HK-2 (cell line): ENCODE results near the gene MYOF.
"Not testable (repeated sequence)": the region's sequence is repeated elsewhere in the genome, so short reads cannot be mapped to it uniquely, and the experiment has no call there.

Experiments
- DNase-seq: peaks from one replicate; pipeline ENCODE4 v3.0.0-alpha.2; 2018; ENCODE audit not compliant: unreplicated experiment

Gene MYOF

GRCh38 chr10:93386631-93387369 is 95.3 kb downstream of the MYOF start:
- DNase-seq = no peak

DNA sequence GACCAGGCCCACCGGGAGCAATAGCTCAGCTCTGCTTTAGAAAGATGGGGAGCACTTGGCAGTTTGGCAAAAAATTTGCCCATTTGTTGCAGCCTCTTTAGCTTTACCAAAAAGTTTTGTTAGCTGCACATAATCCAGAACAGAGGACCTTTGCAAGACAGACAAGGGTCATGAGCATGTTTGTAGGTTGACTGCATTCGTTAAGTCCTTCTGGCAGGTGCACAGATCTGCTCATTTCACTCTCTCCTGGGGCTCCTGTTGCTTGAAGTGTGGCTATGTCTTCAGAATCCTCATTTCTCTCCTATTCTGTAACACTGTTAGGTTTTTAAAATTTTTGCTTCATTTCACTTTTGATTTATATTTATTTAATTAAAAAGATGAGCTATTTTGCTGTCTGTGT is 96.8 kb downstream of the MYOF start:
- no peak for DNase-seq

GRCh38 chr10:93384006-93384405 is 98.1 kb downstream of the MYOF start:
- DNase-seq = peak; percentile 41

DNA sequence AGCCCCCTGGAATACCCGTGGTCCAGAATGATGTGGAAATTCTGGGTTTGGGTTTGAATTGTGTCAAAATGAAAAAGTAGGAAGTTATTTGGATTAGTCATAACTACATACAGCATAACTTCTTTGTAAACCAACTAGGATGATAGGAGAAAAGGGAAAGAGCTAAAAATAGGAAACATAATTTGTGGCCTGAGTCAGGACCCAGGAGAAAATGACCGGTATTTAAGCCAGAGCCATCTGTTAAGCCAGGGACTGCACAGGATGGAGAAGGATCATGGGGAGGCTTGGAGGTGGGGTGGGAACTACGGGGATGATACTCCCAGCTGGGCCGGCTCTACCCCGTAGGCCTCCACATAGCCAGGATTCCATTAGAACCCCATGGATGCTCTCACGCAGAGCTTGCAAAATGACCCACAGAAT is 98.6 kb downstream of the MYOF start:
- no peak for DNase-seq

DNA sequence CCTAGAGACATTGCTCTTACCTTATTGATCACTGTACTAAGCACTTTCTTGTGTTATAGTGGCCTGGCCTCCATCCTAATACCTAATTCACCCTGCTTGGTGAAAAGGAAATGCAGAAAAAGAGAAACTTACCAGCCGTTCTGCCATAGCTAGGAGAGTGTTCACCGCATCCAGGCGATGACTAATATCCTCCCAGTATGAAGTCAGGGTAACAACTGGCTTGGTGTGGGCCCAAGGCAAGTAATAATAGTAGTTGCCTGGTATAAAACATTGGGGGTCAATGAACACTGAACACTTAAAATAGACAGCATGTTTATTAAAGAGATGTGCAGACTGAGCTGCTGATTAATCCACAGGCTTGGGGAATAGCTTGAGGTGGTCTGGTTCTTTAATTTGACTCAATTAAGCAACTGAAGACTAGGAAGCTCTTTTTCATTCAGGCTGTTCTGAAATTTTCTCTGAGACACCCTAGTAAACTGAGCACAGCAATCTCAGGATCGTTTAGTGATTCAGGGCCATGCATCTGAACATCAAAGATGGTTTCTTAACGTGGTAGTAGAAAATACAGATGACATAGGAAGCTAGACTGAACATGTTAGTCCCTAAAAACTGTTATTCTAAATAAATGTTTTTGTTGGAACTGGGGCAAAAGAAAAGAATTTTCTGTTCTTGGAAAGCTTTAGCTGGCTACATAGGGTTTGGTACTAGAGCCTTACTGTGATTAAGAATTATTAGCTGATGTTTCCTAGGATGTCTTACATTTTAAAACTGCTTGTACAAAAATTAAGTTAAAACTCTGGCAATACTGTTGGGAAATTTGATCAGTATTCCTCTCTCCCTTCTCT is 102.2 kb downstream of the MYOF start:
- no peak for DNase-seq

DNA sequence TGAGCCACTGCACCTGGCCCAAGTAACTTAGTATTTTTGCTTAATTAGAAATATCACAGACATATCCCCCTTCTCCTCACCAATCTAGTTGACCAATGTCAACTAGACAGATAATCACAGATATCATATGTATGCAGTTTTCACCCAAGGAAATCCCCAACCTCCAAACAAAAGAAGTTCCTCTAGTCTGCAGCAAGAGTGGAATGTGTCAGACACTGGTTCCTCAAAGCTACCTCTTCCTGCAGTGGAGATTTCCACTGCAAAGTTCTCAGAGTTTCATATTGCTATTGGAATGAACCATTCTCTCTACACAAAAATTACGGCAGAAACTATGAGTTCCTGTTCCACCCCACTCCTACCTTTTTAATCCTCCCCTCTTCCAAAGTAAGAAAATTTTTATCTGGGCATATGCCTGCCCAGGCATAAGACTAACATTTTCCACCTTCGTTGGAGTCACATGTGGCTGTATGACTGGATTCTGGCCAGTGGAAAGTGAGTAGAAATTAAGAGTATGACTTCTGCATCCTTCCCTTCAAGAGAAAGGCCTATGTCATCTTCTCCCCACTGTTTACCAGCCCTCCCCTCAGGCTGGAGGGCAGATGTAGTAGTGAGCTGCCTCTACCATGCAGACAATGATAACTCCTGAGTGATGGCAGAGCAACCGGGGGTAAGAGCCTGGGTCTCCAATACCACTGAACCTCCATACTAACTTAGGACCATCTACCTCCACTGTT is 103.0 kb downstream of the MYOF start:
- DNase-seq = no peak

DNA sequence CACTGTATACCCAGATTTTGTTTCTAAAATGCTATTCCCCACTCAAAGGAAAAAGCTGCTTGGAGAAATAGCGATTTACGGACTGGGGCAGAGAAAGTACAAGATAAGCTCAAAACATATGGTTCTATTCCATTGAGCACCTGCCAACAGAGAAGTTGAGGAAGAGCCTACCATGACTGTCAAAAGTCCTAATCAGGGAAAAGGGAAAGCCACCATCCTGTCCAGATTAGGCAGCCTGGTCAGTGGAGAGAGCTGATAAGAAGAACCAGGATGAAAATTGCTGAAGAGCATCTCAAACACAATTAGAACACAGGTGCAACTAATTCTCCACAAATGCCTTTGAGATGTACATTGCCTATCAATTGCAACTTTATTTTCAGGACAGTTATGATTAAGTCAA is 104.1 kb downstream of the MYOF start:
- no peak for DNase-seq

DNA sequence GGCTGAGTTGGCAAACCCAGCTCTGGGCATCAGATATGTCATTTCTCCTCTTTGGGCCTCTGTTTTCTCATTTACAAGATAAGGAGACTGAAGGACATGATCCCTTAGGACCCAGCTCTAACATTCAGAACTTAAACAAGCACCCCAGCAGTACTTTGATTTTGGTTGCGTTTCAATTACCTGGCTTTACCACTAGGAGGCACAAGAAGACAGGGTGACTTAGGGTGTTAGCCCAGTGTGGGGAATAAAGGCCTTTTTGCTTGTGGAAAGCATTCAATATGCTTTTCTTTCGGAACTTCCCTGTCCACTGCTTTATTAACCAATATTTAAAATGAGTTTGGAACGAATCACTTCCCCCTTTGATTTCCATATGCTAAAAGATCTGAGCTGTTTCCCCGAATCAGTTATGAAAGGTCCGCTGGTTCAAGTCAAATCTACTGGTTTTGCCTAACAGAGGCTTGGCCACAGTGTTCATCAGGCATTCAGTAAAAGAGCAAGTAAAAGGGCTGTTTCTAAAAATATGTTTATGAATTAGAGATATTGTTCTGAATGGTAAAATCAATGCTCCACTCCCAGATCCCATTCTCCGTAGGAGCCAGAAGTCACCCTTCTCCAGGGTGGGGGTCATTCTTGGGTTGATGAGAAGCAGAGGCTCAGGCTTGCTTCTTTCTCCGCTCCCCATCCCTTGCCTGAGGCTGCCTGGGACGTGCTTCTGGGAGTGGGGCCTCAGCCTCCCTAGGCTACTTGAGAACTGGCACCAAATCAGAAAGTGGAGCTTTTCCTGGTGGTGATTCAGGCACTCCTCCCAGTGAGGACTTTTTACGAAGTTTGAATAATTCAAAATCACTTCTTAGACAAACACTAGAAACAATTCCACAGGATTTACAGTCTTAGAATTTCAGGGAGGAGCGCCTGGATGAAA is 105.5 kb downstream of the MYOF start:
- DNase-seq = peak; percentile 53

GRCh38 chr10:93370961-93371360 is 111.2 kb downstream of the MYOF start:
- DNase-seq = no peak

GRCh38 chr10:93369588-93370164 is 112.5 kb downstream of the MYOF start:
- no peak for DNase-seq

DNA sequence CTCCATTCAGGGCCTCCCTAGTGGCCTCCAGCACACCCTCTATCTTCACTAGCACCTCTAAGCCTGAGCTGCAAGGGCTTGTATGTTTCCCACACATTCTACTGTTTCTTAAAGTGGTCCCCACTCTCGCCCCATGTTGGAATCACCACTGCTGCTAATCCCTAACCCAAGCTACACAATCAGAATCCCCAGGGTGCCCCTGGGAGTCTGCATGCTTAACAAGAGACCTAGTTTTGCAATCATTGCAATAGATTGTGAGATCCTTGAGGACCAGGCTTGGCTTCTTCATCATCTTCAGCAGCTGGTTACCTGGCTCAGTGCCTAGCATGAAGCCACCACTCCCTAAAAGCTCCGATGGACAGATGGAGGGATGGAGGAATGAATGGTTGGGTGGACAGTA is 113.9 kb downstream of the MYOF start:
- no peak for DNase-seq

- no peak for DNase-seq
Observed at GRCh38 chr10:93367664-93368063, 114.5 kb downstream of the MYOF start.

DNA sequence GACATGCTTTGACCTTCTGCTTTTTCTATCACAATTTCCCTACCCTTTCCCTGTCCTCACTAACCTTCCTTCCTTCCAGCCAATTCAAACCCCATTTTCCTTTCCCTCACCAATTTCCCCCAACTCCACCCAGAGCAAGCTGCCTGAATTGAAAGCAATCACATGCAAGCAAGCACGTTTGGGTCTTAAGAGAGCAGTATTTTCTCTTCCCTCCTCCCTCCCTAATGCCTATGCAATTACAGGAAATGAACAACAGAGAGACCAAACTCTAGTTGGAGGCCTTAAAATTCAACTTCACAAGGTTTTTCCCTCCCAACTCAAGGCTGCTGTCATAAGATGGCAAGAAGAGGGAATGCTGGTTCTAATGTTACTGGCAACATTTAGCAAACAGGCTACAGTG is 117.2 kb downstream of the MYOF start:
- no peak for DNase-seq

DNA sequence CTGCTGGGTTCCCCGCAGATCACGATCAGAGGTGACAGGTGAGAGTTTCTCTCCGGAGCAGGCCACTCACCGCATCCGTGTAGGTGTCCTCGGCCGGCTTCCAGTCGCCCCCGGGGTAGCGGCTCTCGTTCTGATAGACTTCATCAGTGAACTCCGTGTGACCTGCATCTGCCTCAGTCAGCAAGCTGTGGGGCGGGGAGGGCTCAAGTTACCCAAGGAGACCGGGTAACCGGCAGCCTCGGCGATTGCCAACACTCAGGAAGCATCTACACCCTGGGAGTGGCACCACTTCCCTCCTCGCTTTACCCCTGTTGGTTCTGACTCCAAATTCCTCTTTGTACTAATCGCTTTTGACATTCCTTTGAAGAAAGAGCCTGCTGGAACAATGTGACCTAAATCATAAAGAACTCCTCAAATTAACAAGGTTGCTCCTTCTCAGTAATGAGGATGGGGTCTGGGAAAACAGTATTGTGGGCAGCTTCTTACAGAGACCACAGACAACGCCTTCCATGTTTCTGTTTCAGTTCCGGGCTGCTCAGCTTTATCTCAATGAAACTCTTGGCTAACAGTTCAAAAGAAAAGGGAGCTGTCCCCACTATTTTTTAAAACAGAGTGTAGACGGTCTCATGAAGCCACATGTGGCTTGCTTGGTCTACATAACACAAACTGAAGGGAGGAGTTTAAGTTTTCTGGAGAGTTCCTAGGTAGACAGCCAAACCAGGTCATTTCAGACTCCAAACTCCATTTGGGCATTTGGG is 118.1 kb downstream of the MYOF start:
- DNase-seq = no peak

DNA sequence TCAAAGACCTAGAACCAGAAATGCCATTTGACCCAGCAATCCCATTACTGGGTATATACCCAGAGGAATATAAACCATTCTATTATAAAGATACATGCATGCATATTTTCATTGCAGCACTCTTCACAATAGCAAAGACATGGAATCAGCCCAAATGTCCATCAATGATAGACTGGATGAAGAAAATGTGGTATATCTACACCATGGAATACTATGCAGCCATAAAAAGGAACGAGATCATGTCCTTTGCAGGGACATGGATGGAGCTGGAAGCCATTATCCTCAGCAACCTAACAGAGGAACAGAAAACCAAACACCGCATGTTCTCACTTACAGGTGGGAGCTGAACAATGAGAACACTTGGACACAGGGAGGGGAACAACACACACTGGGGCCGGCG is 123.7 kb downstream of the MYOF start:
- not testable (repeated sequence) for DNase-seq

GRCh38 chr10:93357680-93358079 is 124.5 kb downstream of the MYOF start:
- DNase-seq = no peak

GRCh38 chr10:93356516-93356915 is 125.6 kb downstream of the MYOF start:
- no peak for DNase-seq

GRCh38 chr10:93352638-93353383 is 129.3 kb downstream of the MYOF start:
- no peak for DNase-seq

GRCh38 chr10:93346694-93347093 is 135.4 kb downstream of the MYOF start:
- no peak for DNase-seq

- DNase-seq = no peak
Observed at GRCh38 chr10:93346108-93346507, 136.0 kb downstream of the MYOF start.
